Naive B cell (primary cell): ENCODE results near the gene MYH9. TPM values are rescaled to one million over a fixed set of nuclear protein-coding genes. Genes with fewer than 3 reads are reported as not detected.
A peak's percentile ranks its signal among the peaks of the same experiment; 100 is the strongest.

Source experiments
- ATAC-seq, 2 donors: fragments of 150-1000 bp; cut with Tn5 transposase; 2 replicates each; pipeline ENCODE4 v1.10.0; 2021; ENCODE audit warnings: low read depth in 2 of 2, mild to moderate bottlenecking in 2 of 2, moderate library complexity in 2 of 2
- DNase-seq: peaks from one replicate; pipeline ENCODE4 v3.0.0; 2022
- H3K27ac Mint-ChIP-seq, 6 donors: one replicate each; pipeline ENCODE4 v1.8.0; 2020 to 2022; ENCODE audit warnings: mild to moderate bottlenecking in 6 of 6, mixed read lengths in 6 of 6, moderate library complexity in 5 of 6, inconsistent platforms in 2 of 6
- H3K27me3 Mint-ChIP-seq, 3 donors: one replicate each; pipeline ENCODE4 v1.8.0; 2021 to 2022; ENCODE audit warnings: mixed read lengths in 3 of 3, mild to moderate bottlenecking in 1 of 3
- H3K36me3 Mint-ChIP-seq, 2 donors: one replicate each; pipeline ENCODE4 v1.8.0; 2020 to 2022; ENCODE audit warnings: mixed read lengths in 2 of 2, inconsistent platforms in 1 of 2, mild to moderate bottlenecking in 1 of 2
- H3K4me1 Mint-ChIP-seq, 3 donors: one replicate each; pipeline ENCODE4 v1.8.0; 2020 to 2022; ENCODE audit warnings: mixed read lengths in 3 of 3, inconsistent platforms in 1 of 3, mild to moderate bottlenecking in 1 of 3, moderate library complexity in 1 of 3
- H3K4me3 Mint-ChIP-seq, 8 donors: one replicate each; pipeline ENCODE4 v1.8.0; 2020 to 2022; ENCODE audit warnings: mild to moderate bottlenecking in 8 of 8, mixed read lengths in 8 of 8, moderate library complexity in 8 of 8, inconsistent platforms in 2 of 8
- H3K9me3 Mint-ChIP-seq, 7 donors: one replicate each; pipeline ENCODE4 v1.8.0; 2020 to 2022; ENCODE audit warnings: mixed read lengths in 7 of 7, mild to moderate bottlenecking in 5 of 7, inconsistent platforms in 2 of 7, moderate library complexity in 1 of 7
- polyA plus RNA-seq, 6 donors: library from polyadenylated mRNA; unstranded; fragments of 300-500 nt; fragmentation: Illumina TruSeq; gene quantifications; one replicate each; pipeline ENCODE4 v1.2.3, GENCODE V29; 2021; ENCODE audit warnings: low read depth in 6 of 6

The MYH9 gene
- polyA plus RNA-seq, 6 donors from 2014 or later = 17.3 to 255 (median 64.5) TPM

DNA sequence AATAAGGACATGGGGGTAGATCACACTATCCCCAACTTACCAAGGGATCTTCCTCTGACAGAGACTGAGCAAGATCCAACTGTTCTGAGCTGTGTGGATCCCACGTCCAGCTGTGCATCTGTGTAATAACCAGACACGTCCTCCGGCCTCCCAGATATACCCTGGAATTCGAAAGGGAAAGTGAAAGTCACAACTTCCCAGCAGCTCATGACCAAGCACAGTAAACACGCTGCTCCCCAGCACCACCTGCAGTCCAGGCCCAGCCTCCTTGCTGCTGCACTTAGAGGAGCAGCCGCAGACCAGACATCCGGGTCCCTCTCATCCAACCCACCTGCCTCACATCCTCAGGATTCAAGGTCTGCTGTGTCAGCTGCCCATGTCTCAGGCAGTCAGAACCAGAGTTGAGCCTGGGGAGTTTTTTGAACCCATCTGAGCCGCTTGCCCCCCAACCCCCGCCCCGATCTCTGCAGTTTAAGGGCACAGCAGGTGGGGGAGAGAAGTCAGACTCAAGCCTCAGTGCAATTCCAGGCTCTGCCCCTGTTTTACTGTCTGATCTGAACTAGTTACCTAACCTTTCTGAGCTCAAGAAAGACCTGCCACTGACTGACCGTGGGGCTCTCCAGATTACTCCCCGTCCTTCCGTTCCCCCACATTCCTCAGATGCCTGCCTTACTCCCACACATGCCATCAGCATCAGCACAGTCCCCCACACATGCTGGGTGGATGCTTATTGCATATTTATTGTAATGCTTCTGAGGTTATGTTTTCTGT is 148.2 kb downstream of the MYH9 start, which contains the start of gene APOL2:
Gene APOL2, minus strand, starts transcription at position 127 of the 771 bp plus-strand sequence. CDS start 6,365 bp downstream, outside the sequence.
- Mint-ChIP-seq H3K27ac (peak within 1 kb of the TSS; percentile 94 to 98 (median 96)), H3K27me3 (no peaks in the 10 kb centered on the region), H3K9me3 (peaks cover 0 to 11% (median 4%) of the 10 kb centered on the region in 7 donors), H3K4me3 (peak within 1 kb of the TSS; percentile 91 to 99 (median 98)), H3K36me3 (peaks cover 5 to 16% of the 10 kb centered on the region in 2 donors), H3K4me1 (peaks cover 33 to 55% (median 46%) of the 10 kb centered on the region in 3 donors)
- peak; percentile 99 for ATAC-seq
- peak; percentile 73 for DNase-seq

DNA sequence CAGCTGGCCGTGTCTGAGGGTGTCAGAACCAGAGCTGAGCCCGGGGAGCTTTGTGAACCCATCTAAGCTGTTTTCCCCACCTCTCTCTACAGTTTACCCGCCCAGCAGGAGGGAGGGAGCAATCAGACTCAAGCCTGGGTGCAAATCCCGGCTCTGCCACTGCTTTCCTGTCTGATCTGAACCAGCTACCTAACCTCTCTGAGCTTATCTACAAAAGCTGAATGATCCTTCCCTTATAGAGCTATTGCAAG is 148.7 kb downstream of the MYH9 start:
- no peaks in the 10 kb centered on the region for H3K27me3 Mint-ChIP-seq

DNA sequence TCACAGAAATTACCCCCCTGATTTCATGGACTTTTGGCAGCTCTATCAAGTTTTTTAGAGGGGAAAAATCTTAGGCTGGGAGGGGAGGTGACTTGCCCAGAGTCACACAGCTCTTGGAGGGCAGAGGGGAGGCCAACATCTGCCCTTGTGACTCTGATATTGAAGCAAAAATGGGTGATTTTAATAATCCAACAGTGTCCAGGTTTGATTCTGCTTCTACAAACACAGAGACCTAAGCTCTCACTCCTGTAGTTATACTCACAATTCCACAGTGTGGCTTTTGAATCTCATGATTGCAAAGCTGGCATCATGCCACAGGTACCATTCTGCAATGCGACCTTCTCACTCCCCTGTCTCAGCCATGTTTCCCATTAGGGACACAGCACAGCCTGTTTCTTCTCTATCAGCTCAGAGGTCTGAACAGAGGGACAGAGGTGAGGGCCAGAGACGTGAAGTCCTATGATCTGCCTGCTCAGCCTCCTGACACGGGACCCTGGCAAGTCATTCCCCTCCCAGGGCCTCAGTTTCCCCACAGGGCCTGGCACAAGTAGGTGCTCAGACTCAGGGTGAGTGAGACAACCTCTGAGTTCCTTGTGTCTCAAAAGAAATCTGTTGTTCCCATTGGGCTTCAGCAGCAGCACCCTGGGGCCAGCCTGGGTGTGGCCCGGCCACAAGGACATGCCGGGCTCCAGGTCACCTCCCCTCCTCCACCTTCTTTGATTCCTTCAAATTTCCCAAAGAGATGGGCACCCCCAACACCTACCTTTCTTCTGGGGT is 149.2 kb downstream of the MYH9 start:
- peaks cover 7 to 22% of the 10 kb centered on the region in 2 donors for H3K36me3 Mint-ChIP-seq
- no peaks in the 10 kb centered on the region for H3K27me3 Mint-ChIP-seq
- peaks cover 0 to 11% (median 4%) of the 10 kb centered on the region in 7 donors for H3K9me3 Mint-ChIP-seq
- DNase-seq (no peak), ATAC-seq (no peak)
- peaks cover 39 to 64% (median 51%) of the 10 kb centered on the region in 3 donors for H3K4me1 Mint-ChIP-seq
- peak overlapping the region; percentile 94 to 98 (median 96) for H3K27ac Mint-ChIP-seq
- peak overlapping the region; percentile 91 to 99 (median 98) for H3K4me3 Mint-ChIP-seq

More for the DNA sequence above, 148.7 kb downstream of the MYH9 start:
- H3K27ac Mint-ChIP-seq = peak overlapping the region; percentile 94 to 98 (median 96)
- peak overlapping the region; percentile 91 to 99 (median 98) for H3K4me3 Mint-ChIP-seq
- peaks cover 33 to 59% (median 47%) of the 10 kb centered on the region in 3 donors for H3K4me1 Mint-ChIP-seq
- H3K36me3 Mint-ChIP-seq = peaks cover 5 to 17% of the 10 kb centered on the region in 2 donors
- no peak for DNase-seq
- H3K9me3 Mint-ChIP-seq = peaks cover 0 to 11% (median 4%) of the 10 kb centered on the region in 7 donors
- ATAC-seq = no peak

DNA sequence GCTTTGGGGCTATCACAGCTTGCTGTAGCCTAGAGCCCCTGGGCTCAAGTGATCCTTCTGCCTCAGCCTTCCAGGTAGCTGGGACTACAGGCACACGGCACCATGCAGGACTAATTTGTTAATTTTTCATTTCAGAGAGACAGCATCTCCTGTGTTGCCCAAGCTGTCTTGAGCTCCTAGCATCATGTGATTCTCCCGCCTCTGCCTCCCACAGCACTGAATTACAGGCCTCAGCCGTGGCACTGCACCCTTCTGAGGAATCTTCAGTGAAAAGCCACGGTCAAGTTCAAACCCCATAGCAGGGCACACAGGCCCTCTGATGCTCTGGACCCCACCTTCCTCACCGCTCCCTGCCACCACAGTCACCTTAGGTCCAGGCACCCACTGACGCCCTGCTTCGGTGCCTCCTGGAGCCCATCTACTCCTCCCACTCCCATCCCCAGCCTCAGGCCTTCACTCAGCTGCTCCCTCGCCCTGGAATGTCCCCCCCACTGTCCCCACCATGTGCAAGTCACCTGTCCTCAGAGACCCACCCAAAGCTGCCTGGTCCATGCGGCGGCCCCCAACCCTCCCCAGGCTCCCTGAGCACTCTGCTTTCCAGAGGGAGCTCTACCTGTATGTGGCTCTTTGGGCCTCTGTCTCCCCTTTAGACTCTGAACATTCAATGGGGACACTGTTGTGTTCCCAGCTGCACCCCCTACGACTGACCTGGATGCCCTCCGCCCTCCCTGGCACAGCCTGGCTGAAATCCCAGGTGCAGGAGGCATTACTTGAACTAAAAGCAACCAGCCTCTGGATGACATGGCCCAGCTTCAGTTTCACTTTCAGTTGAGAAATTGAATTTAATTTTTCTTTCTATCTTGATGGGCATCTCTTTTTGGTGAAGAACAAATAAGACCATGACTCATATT is 150.1 kb downstream of the MYH9 start:
- H3K4me1 Mint-ChIP-seq = peaks cover 47 to 72% (median 58%) of the 10 kb centered on the region in 3 donors
- H3K4me3 Mint-ChIP-seq = peak overlapping the region; percentile 91 to 99 (median 98)
- no peaks in the 10 kb centered on the region for H3K27me3 Mint-ChIP-seq
- peaks cover 0 to 7% (median 3%) of the 10 kb centered on the region in 7 donors for H3K9me3 Mint-ChIP-seq
- DNase-seq (no peak), ATAC-seq (no peak)
- H3K36me3 Mint-ChIP-seq = peaks cover 10 to 30% of the 10 kb centered on the region in 2 donors
- peak overlapping the region in 5 of 6 donors; percentile 12 to 97 (median 94) for H3K27ac Mint-ChIP-seq

DNA sequence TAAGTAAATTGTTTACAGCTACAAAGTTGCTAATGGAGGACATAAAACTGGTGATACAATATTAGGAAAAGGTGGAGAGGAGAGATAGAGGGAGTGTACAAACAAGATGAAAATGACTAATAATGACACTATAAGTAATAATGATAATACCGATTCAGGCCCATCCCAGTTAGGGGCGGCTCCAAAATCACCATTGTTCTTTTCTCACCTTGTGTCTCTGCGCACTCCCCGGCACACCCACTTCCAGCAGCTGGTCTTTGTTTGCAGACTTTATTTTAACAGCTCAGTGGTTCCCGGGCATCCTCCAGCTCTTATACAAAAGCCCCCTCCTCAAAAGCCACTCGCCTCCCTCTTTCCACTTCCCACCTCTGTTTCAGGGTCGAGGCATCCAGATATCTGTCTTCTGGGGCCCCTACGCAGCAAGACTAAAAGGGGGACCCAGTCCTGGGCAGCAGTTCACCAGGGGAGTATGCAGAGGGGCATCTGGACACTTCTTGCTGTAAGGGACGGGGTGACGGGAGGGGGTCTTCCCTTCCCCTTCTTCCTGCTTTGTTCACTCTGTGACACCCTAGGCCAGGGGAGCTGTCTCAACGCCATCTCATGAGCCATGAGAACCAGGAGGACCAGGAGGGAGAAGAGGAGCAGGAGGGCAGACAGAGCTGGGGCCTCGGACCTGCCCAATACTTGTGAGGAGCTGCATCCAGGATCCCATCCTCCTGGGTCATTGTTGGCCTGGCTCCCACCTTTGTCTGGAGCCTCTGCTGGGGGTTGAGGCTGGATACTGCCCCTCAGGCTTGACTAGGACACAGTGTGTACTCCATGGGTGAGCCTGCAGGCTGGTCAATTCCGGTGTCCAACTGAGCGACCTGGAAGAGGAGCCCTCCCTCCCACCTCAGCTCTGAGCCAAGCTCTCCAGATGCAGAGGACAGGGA is 151.1 kb downstream of the MYH9 start:
- Mint-ChIP-seq H3K4me3 (peak overlapping the region in 5 of 8 donors; percentile 22 to 98 (median 61)), H3K27me3 (no peaks in the 10 kb centered on the region), H3K4me1 (peaks cover 54 to 80% (median 65%) of the 10 kb centered on the region in 3 donors), H3K36me3 (peaks cover 17 to 41% of the 10 kb centered on the region in 2 donors), H3K9me3 (no peaks in the 10 kb centered on the region), H3K27ac (no peak overlapping the region)
- DNase-seq (no peak), ATAC-seq (no peak)

DNA sequence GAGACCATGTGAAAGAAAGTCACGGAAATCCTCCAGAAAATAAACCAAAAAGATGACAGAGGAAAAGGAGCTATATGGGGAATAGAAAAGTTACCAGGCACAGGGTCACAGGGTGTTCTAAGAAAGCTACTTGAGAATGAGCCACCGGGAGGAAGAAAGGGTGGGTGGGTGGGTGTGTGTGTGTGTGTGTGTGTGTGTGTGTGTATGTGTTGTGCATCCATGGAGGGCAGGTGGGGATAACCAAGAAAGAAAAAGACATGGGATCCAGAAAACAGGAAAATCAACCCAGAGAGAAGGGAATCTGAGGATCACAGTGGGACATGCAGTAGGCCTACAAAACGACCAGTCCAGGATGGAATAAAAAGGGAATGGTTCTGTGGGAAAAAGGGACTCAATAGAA is 152.2 kb downstream of the MYH9 start:
- DNase-seq (no peak), ATAC-seq (no peak)
- Mint-ChIP-seq H3K4me1 (peaks cover 54 to 80% (median 65%) of the 10 kb centered on the region in 3 donors), H3K4me3 (peak overlapping the region in 4 of 8 donors; percentile 13 to 73 (median 42)), H3K36me3 (peaks cover 17 to 44% of the 10 kb centered on the region in 2 donors), H3K27me3 (no peaks in the 10 kb centered on the region), H3K9me3 (no peaks in the 10 kb centered on the region), H3K27ac (peak overlapping the region in 2 of 6 donors; percentile 1 to 30)

DNA sequence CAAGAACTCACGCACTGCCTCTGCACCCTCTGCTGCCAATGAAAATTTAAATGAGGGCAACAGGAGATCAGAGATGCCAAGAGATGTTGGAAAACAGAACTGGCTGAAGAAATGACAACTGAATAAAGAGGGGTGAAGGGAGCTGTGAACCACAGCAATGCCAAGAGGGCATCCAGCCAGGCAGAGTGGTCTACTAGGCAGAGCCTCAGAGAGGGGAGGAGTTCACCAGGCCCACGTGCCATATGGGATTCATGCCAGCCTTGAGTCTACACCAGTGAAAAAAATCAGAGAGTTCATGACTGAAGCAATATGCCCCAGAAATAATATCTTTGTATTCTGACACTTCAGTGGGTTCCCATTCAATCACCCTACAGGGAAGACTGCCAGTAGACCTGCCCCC is 152.8 kb downstream of the MYH9 start:
- Mint-ChIP-seq H3K27me3 (no peaks in the 10 kb centered on the region), H3K4me3 (peak overlapping the region in 1 of 8 donors; percentile 67), H3K36me3 (peaks cover 17 to 44% of the 10 kb centered on the region in 2 donors), H3K4me1 (peaks cover 52 to 74% (median 62%) of the 10 kb centered on the region in 3 donors), H3K27ac (no peak overlapping the region), H3K9me3 (no peaks in the 10 kb centered on the region)
- no peak for DNase-seq
- ATAC-seq = no peak

DNA sequence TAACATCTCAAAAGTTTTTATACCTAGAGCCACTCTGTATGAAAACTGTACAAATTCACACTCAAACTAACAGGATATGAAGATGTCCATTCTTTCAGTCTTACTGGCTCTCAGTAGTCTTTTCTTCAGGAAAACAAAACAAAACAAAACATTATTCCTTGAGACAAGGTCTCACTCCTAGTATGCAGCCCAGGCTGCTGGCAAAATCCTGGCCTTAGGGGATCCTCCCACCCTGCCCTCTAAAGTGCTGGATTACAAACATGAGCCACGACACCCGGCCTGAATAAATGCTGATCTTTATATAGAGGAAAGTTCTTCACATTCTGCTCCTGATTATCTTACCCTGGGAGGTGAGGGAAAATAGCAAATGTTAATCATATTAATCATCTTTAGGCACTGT is 153.6 kb downstream of the MYH9 start:
- DNase-seq = no peak
- Mint-ChIP-seq H3K4me1 (peaks cover 45 to 67% (median 55%) of the 10 kb centered on the region in 3 donors), H3K36me3 (peaks cover 21 to 50% of the 10 kb centered on the region in 2 donors), H3K27ac (peak overlapping the region in 2 of 6 donors; percentile 69 to 71), H3K4me3 (no peak overlapping the region), H3K27me3 (no peaks in the 10 kb centered on the region), H3K9me3 (no peaks in the 10 kb centered on the region)
- ATAC-seq = no peak

DNA sequence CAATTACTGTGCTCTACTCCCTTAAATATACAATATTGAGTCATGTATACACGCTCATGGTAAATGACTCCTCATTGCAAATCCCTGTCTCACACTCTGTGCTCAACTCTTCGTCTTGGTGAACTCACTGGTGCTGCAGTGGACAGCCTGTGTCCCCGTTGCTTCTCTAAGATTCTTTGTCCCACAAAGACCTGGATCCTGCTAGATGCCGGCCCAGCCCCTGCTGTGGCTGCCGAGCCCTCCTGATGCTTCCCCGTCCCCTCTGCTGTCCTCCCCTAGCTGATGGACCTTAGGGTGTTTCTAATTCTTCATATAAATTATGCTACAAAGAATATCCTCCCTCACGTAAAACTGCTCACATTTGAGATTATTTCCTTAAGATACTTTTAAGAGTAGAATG is 154.0 kb downstream of the MYH9 start:
- DNase-seq (no peak), ATAC-seq (no peak)
- no peaks in the 10 kb centered on the region for H3K9me3 Mint-ChIP-seq
- H3K27ac Mint-ChIP-seq = peak overlapping the region in 2 of 6 donors; percentile 69 to 71
- H3K27me3 Mint-ChIP-seq = no peaks in the 10 kb centered on the region
- H3K4me3 Mint-ChIP-seq = no peak overlapping the region
- peaks cover 22 to 54% of the 10 kb centered on the region in 2 donors for H3K36me3 Mint-ChIP-seq
- peaks cover 41 to 63% (median 51%) of the 10 kb centered on the region in 3 donors for H3K4me1 Mint-ChIP-seq

DNA sequence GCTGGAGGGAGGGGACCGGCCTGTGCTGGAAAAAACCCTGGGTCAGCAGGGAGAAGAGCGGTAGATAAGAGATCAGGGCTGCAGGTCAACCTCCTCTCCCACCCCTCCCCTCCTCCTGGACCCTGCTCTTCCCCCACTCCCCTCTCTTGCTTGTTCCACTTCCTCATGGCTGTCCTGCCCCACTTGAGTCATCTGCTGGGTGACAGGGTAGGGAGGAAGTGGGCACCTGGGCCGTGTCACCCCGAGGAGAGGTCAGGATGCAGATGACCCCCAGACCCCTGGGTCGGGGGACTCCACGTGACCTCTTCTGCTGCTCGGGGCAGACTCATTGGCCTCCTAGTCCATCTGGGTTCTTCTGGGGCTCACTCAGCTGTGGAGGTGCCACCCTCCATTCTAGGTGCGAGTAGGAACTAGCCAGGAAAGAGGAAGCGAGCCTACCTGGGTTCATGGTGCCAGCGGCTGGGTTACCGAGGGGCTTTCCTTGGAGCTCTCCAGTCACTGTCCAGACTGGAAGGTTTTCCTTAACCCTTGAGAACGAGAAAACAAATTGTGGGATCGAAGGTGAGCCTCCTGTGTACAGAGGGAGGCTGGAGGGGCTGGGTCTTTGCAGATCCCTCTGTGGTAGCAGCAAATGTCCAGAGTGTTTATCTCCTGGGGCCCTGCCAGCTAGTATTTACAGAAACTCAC is 154.9 kb downstream of the MYH9 start:
- DNase-seq (no peak), ATAC-seq (peak; percentile 69 to 87)
- Mint-ChIP-seq H3K9me3 (no peaks in the 10 kb centered on the region), H3K4me1 (peaks cover 36 to 53% (median 43%) of the 10 kb centered on the region in 3 donors), H3K27me3 (no peaks in the 10 kb centered on the region), H3K27ac (peak overlapping the region in 5 of 6 donors; percentile 33 to 90 (median 71)), H3K36me3 (peaks cover 29 to 54% of the 10 kb centered on the region in 2 donors), H3K4me3 (peak overlapping the region in 1 of 8 donors; percentile 40)
